Memory B cell (primary cell): Measurements from ENCODE around the gene C1orf232.

Source experiments
- ATAC-seq: fragments of 150-1000 bp; cut with Tn5 transposase; 2 replicates; pipeline ENCODE4 v1.10.0; 2021; ENCODE audit warnings: low read depth, mild to moderate bottlenecking, moderate library complexity
- DNase-seq, 2 donors: peaks; one replicate each; pipeline ENCODE4 v3.0.0; 2022; ENCODE audit warnings: low spot score in 2 of 2
- H3K27ac Mint-ChIP-seq: one replicate; pipeline ENCODE4 v1.8.0; 2022; ENCODE audit warnings: mild to moderate bottlenecking, moderate library complexity, mixed read lengths
- H3K27me3 Mint-ChIP-seq: one replicate; pipeline ENCODE4 v1.8.0; 2022; ENCODE audit warnings: mixed read lengths
- H3K36me3 Mint-ChIP-seq: one replicate; pipeline ENCODE4 v1.8.0; 2022; ENCODE audit warnings: mild to moderate bottlenecking, mixed read lengths
- H3K4me1 Mint-ChIP-seq: one replicate; pipeline ENCODE4 v1.8.0; 2022; ENCODE audit warnings: mixed read lengths
- H3K4me3 Mint-ChIP-seq: one replicate; pipeline ENCODE4 v1.8.0; 2022; ENCODE audit warnings: mild to moderate bottlenecking, moderate library complexity, mixed read lengths
- H3K9me3 Mint-ChIP-seq: one replicate; pipeline ENCODE4 v1.8.0; 2022; ENCODE audit warnings: mixed read lengths

C1orf232 gene

GRCh38 chr1:26129778-26130177 is 39.0 kb downstream of the C1orf232 start:
- ATAC-seq (no peak), DNase-seq (no peak)
- Mint-ChIP-seq H3K27ac (no peak overlapping the region), H3K9me3 (no peaks in the 10 kb centered on the region), H3K36me3 (peaks cover 2% of the 10 kb centered on the region), H3K4me3 (no peak overlapping the region), H3K27me3 (peaks cover 14% of the 10 kb centered on the region), H3K4me1 (peaks cover 8% of the 10 kb centered on the region)

GRCh38 chr1:26127235-26128163 is 41.3 kb downstream of the C1orf232 start:
- DNase-seq (no peak), ATAC-seq (no peak)
- Mint-ChIP-seq H3K4me3 (no peak overlapping the region), H3K4me1 (peaks cover 11% of the 10 kb centered on the region), H3K27me3 (peaks cover 13% of the 10 kb centered on the region), H3K27ac (no peak overlapping the region), H3K36me3 (peaks cover 4% of the 10 kb centered on the region), H3K9me3 (no peaks in the 10 kb centered on the region)

- no peak overlapping the region for H3K27ac Mint-ChIP-seq
- no peak overlapping the region for H3K4me3 Mint-ChIP-seq
- H3K27me3 Mint-ChIP-seq = peaks cover 11% of the 10 kb centered on the region
- ATAC-seq = peak; percentile 80
- H3K36me3 Mint-ChIP-seq = peaks cover 7% of the 10 kb centered on the region
- peaks cover 11% of the 10 kb centered on the region for H3K4me1 Mint-ChIP-seq
- no peak for DNase-seq
- no peaks in the 10 kb centered on the region for H3K9me3 Mint-ChIP-seq
Observed at GRCh38 chr1:26126321-26127084, 42.3 kb downstream of the C1orf232 start.

- no peak overlapping the region for H3K27ac Mint-ChIP-seq
- DNase-seq (no peak), ATAC-seq (no peak)
- peaks cover 8% of the 10 kb centered on the region for H3K27me3 Mint-ChIP-seq
- no peaks in the 10 kb centered on the region for H3K9me3 Mint-ChIP-seq
- no peak overlapping the region for H3K4me3 Mint-ChIP-seq
- H3K4me1 Mint-ChIP-seq = peaks cover 11% of the 10 kb centered on the region
- peaks cover 7% of the 10 kb centered on the region for H3K36me3 Mint-ChIP-seq
Observed at GRCh38 chr1:26125946-26126320, 42.8 kb downstream of the C1orf232 start.

- H3K27me3 Mint-ChIP-seq = peaks cover 8% of the 10 kb centered on the region
- no peak overlapping the region for H3K4me3 Mint-ChIP-seq
- H3K27ac Mint-ChIP-seq = no peak overlapping the region
- no peaks in the 10 kb centered on the region for H3K9me3 Mint-ChIP-seq
- H3K4me1 Mint-ChIP-seq = peaks cover 11% of the 10 kb centered on the region
- H3K36me3 Mint-ChIP-seq = peaks cover 7% of the 10 kb centered on the region
- DNase-seq = no peak
- no peak for ATAC-seq
Observed at GRCh38 chr1:26125382-26125781, 43.4 kb downstream of the C1orf232 start.

GRCh38 chr1:26124418-26125331 is 44.1 kb downstream of the C1orf232 start:
- Mint-ChIP-seq H3K4me1 (peaks cover 13% of the 10 kb centered on the region), H3K9me3 (no peaks in the 10 kb centered on the region), H3K4me3 (no peak overlapping the region), H3K36me3 (peaks cover 7% of the 10 kb centered on the region), H3K27ac (no peak overlapping the region), H3K27me3 (peaks cover 8% of the 10 kb centered on the region)
- DNase-seq = no peak
- no peak for ATAC-seq

GRCh38 chr1:26122988-26123973 is 45.5 kb downstream of the C1orf232 start:
- Mint-ChIP-seq H3K4me3 (no peak overlapping the region), H3K27me3 (peaks cover 5% of the 10 kb centered on the region), H3K27ac (no peak overlapping the region), H3K4me1 (peaks cover 12% of the 10 kb centered on the region), H3K9me3 (no peaks in the 10 kb centered on the region), H3K36me3 (peaks cover 7% of the 10 kb centered on the region)
- DNase-seq (no peak), ATAC-seq (no peak)

- DNase-seq = no peak
- H3K27ac Mint-ChIP-seq = no peak overlapping the region
- H3K36me3 Mint-ChIP-seq = peaks cover 7% of the 10 kb centered on the region
- no peaks in the 10 kb centered on the region for H3K27me3 Mint-ChIP-seq
- no peak overlapping the region for H3K4me3 Mint-ChIP-seq
- ATAC-seq = no peak
- no peaks in the 10 kb centered on the region for H3K9me3 Mint-ChIP-seq
- H3K4me1 Mint-ChIP-seq = peaks cover 9% of the 10 kb centered on the region
Observed at GRCh38 chr1:26121854-26122773, 46.6 kb downstream of the C1orf232 start.

GRCh38 chr1:26119892-26120608 is 48.7 kb downstream of the C1orf232 start:
- no peak for ATAC-seq

GRCh38 chr1:26114165-26114927 is 54.4 kb downstream of the C1orf232 start:
- no peak overlapping the region for H3K27ac Mint-ChIP-seq

More at GRCh38 chr1:26119892-26120608, 48.7 kb downstream of the C1orf232 start:
- H3K27me3 Mint-ChIP-seq = no peaks in the 10 kb centered on the region
- H3K4me1 Mint-ChIP-seq = peaks cover 6% of the 10 kb centered on the region
- H3K27ac Mint-ChIP-seq = peak overlapping the region; percentile 33
- no peak for DNase-seq
- no peak overlapping the region for H3K4me3 Mint-ChIP-seq
- peaks cover 7% of the 10 kb centered on the region for H3K36me3 Mint-ChIP-seq
- H3K9me3 Mint-ChIP-seq = no peaks in the 10 kb centered on the region

More at GRCh38 chr1:26114165-26114927, 54.4 kb downstream of the C1orf232 start:
- Mint-ChIP-seq H3K27me3 (no peaks in the 10 kb centered on the region), H3K4me1 (peaks cover 13% of the 10 kb centered on the region), H3K36me3 (peaks cover 4% of the 10 kb centered on the region), H3K4me3 (no peak overlapping the region), H3K9me3 (no peaks in the 10 kb centered on the region)
- ATAC-seq = no peak
- DNase-seq = no peak
